H9 (cell line): ENCODE data around the gene WDR6. TPM values are rescaled to one million over a fixed set of nuclear protein-coding genes. Genes with fewer than 3 reads are reported as not detected.

ENCODE experiments used
- DNase-seq: peaks from one replicate; pipeline ENCODE4 v3.0.0-alpha.2; 2017
- H2AFZ ChIP-seq: one replicate; pipeline ENCODE4 v1.6.1; 2013; ENCODE audit warnings: mild to moderate bottlenecking, low read length, control low read depth, moderate library complexity
- H2AK5ac ChIP-seq: 2 replicates; pipeline ENCODE4 v1.6.1; 2013; ENCODE audit warnings: low read length, control low read depth, mixed read lengths; ENCODE audit not compliant: insufficient read length
- H2BK120ac ChIP-seq: one replicate; pipeline ENCODE4 v1.6.1; 2013; ENCODE audit warnings: low read depth, mild to moderate bottlenecking, low read length, control low read depth, inconsistent platforms; ENCODE audit not compliant: poor library complexity, severe bottlenecking
- H2BK12ac ChIP-seq: 2 replicates; pipeline ENCODE4 v1.6.1; 2013; ENCODE audit warnings: low read length, control low read depth, mixed read lengths, low read depth; ENCODE audit not compliant: insufficient read length
- H2BK15ac ChIP-seq: 2 replicates; pipeline ENCODE4 v1.6.1; 2013; ENCODE audit warnings: low read depth, low read length, control low read depth
- H2BK20ac ChIP-seq: one replicate; pipeline ENCODE4 v1.6.1; 2013; ENCODE audit warnings: low read depth, mild to moderate bottlenecking, low read length, control low read depth, inconsistent platforms; ENCODE audit not compliant: poor library complexity, severe bottlenecking
- H2BK5ac ChIP-seq: 2 replicates; pipeline ENCODE4 v1.6.1; 2013; ENCODE audit warnings: low read length, control low read depth, mixed read lengths; ENCODE audit not compliant: insufficient read length
- H3K14ac ChIP-seq: 2 replicates; pipeline ENCODE4 v1.6.1; 2013; ENCODE audit warnings: low read length, control low read depth; ENCODE audit not compliant: insufficient read depth
- H3K18ac ChIP-seq: 2 replicates; pipeline ENCODE4 v1.6.1; 2013; ENCODE audit warnings: low read depth, mild to moderate bottlenecking, mixed read lengths, low read length, control low read depth; ENCODE audit not compliant: insufficient read length
- H3K23ac ChIP-seq: 2 replicates; pipeline ENCODE4 v1.6.1; 2013; ENCODE audit warnings: low read length, control low read depth, mixed read lengths, low read depth; ENCODE audit not compliant: insufficient read length
- H3K23me2 ChIP-seq: 2 replicates; pipeline ENCODE4 v1.6.1; 2013; ENCODE audit warnings: low read depth, mild to moderate bottlenecking, mixed read lengths, low read length, control low read depth; ENCODE audit not compliant: insufficient read length, poor library complexity, severe bottlenecking
- H3K27ac ChIP-seq: 2 replicates; pipeline ENCODE4 v1.5.1; 2013; ENCODE audit warnings: low read length, control low read depth, mixed read lengths, low read depth; ENCODE audit not compliant: insufficient read length
- H3K27me3 ChIP-seq: 2 replicates; pipeline ENCODE4 v1.6.1; 2013; ENCODE audit warnings: low read length, control low read depth, inconsistent platforms; ENCODE audit not compliant: insufficient read depth
- H3K4ac ChIP-seq: 2 replicates; pipeline ENCODE4 v1.6.1; 2013; ENCODE audit warnings: low read depth, mild to moderate bottlenecking, control low read depth, inconsistent platforms, low read length, moderate library complexity
- H3K4me1 ChIP-seq: 2 replicates; pipeline ENCODE4 v1.6.1; 2013; ENCODE audit warnings: low read length, control low read depth, inconsistent platforms; ENCODE audit not compliant: insufficient read depth
- H3K4me2 ChIP-seq: 2 replicates; pipeline ENCODE4 v1.6.1; 2013; ENCODE audit warnings: low read length, control low read depth, mixed read lengths; ENCODE audit not compliant: insufficient read length, insufficient read depth
- H3K56ac ChIP-seq: 2 replicates; pipeline ENCODE4 v1.6.1; 2013; ENCODE audit warnings: low read depth, mild to moderate bottlenecking, mixed read lengths, low read length, control low read depth; ENCODE audit not compliant: insufficient read length
- H3K79me1 ChIP-seq: 2 replicates; pipeline ENCODE4 v1.6.1; 2013; ENCODE audit warnings: low read depth, mild to moderate bottlenecking, moderate library complexity, low read length, control low read depth, inconsistent platforms; ENCODE audit not compliant: insufficient read depth, poor library complexity, severe bottlenecking
- H3K79me2 ChIP-seq: 2 replicates; pipeline ENCODE4 v1.6.1; 2013; ENCODE audit warnings: low read length, control low read depth, inconsistent platforms; ENCODE audit not compliant: insufficient read depth
- H3K9ac ChIP-seq: 2 replicates; pipeline ENCODE4 v1.6.1; 2013; ENCODE audit warnings: low read length, control low read depth, mixed read lengths; ENCODE audit not compliant: insufficient read length; ENCODE audit errors: extremely low read depth
- H3K9me3 ChIP-seq: one replicate; pipeline ENCODE4 v1.6.1; 2013; ENCODE audit warnings: low read depth, low read length, inconsistent platforms; ENCODE audit not compliant: control insufficient read depth
- H3T11ph ChIP-seq: one replicate; pipeline ENCODE4 v1.6.1; 2013; ENCODE audit warnings: mild to moderate bottlenecking, low read length, control low read depth, inconsistent platforms
- H4K20me1 ChIP-seq: one replicate; pipeline ENCODE4 v1.6.1; 2013; ENCODE audit not compliant: control insufficient read depth, insufficient read length, insufficient read depth
- H4K5ac ChIP-seq: 2 replicates; pipeline ENCODE4 v1.6.1; 2013; ENCODE audit warnings: low read depth, mild to moderate bottlenecking, mixed read lengths, low read length, control low read depth; ENCODE audit not compliant: insufficient read length
- H4K8ac ChIP-seq: replicated peaks from 2 replicates; pipeline ENCODE4 v1.6.1; 2013; ENCODE audit warnings: low read length, control low read depth, mixed read lengths, low read depth; ENCODE audit not compliant: insufficient read length
- H4K91ac ChIP-seq: 2 replicates; pipeline ENCODE4 v1.6.1; 2013; ENCODE audit warnings: low read depth, mild to moderate bottlenecking, moderate library complexity, mixed read lengths, low read length, control low read depth; ENCODE audit not compliant: insufficient read length
- H3K27ac Mint-ChIP-seq, 3 experiments: 2 replicates in 2 of 3; 3 replicates in 1 of 3; pipeline ENCODE4 v1.8.0; 2020 to 2021; ENCODE audit warnings: mixed read lengths in 3 of 3, mild to moderate bottlenecking in 1 of 3, moderate library complexity in 1 of 3
- H3K27me3 Mint-ChIP-seq: 2 replicates; pipeline ENCODE4 v1.8.0; 2021; ENCODE audit warnings: low read depth, mild to moderate bottlenecking, moderate library complexity, mixed read lengths
- H3K36me3 Mint-ChIP-seq, 3 experiments: 2 replicates in 2 of 3; 3 replicates in 1 of 3; pipeline ENCODE4 v1.8.0; 2020 to 2021; ENCODE audit warnings: low read depth in 3 of 3, mixed read lengths in 3 of 3; ENCODE audit not compliant: insufficient read depth in 1 of 3
- H3K4me1 Mint-ChIP-seq, 2 experiments: 2 replicates each; pipeline ENCODE4 v1.8.0; 2020; ENCODE audit warnings: mixed read lengths in 2 of 2
- H3K4me3 Mint-ChIP-seq, 2 experiments: 2 replicates in 1 of 2; 3 replicates in 1 of 2; pipeline ENCODE4 v1.8.0; 2020 to 2021; ENCODE audit warnings: mild to moderate bottlenecking in 2 of 2, mixed read lengths in 2 of 2, moderate library complexity in 1 of 2
- H3K9me3 Mint-ChIP-seq, 2 experiments: 2 replicates in 1 of 2; 3 replicates in 1 of 2; pipeline ENCODE4 v1.8.0; 2020; ENCODE audit warnings: mild to moderate bottlenecking in 2 of 2, mixed read lengths in 2 of 2, moderate library complexity in 1 of 2
- CTCF ChIP-seq: fragments of 200-600 bp; sonication (generic); conservative IDR thresholded peaks from 3 replicates; pipeline ENCODE4 v1.8.0; 2021; ENCODE audit warnings: antibody characterized with exemption, mild to moderate bottlenecking
- WGBS: extraction: QIAGEN DNeasy Blood & Tissue Kit; methylation state at CpG from one replicate; pipeline ENCODE4 v1.1.7; 2013; ENCODE audit warnings: missing lambda C conversion rate, low lambda C conversion rate, mixed read lengths; ENCODE audit not compliant: insufficient read length; ENCODE audit errors: extremely low coverage; 5-methylcytosine and 5-hydroxymethylcytosine counted together
- total RNA-seq: library from RNA; stranded (reverse); gene quantifications from 2 replicates; pipeline ENCODE4 v1.2.1, GENCODE V29; 2021

Gene WDR6
- total RNA-seq, 1 experiment from 2014 or later, result 298 TPM

- Histone ChIP-seq H3K56ac (no peak overlapping the region), H2AFZ (no peak overlapping the region), H3K14ac (no peak overlapping the region), H3K4ac (no peak overlapping the region), H2BK12ac (no peak overlapping the region), H4K91ac (no peak overlapping the region), H2BK15ac (no peak overlapping the region), H3K18ac (no peak overlapping the region), H4K5ac (no peak overlapping the region), H3K27ac (no peak overlapping the region), H3K79me2 (no peaks in the 10 kb centered on the region), H3K9ac (no peak overlapping the region), H2BK5ac (no peak overlapping the region), H2BK20ac (no peak overlapping the region), H3T11ph (no peak overlapping the region), H3K4me1 (no peaks in the 10 kb centered on the region; the same call in 1 of the 2 replicates), H2BK120ac (no peak overlapping the region), H4K20me1 (peaks cover 7% of the 10 kb centered on the region), H2AK5ac (no peak overlapping the region), H3K79me1 (no peaks in the 10 kb centered on the region), H3K23ac (no peak overlapping the region), H3K4me2 (no peak overlapping the region), H3K27me3 (no peaks in the 10 kb centered on the region), H3K23me2 (peaks cover 3% of the 10 kb centered on the region), H4K8ac (no peak overlapping the region), H3K9me3 (no peaks in the 10 kb centered on the region)
- Mint-ChIP-seq H3K27ac (peak overlapping the region in 1 of 3 experiments; percentile 48; a peak in 1 of 7 replicates), H3K4me1 (peaks cover 13 to 20% of the 10 kb centered on the region in 2 experiments), H3K27me3 (no peaks in the 10 kb centered on the region; the same call in none of the 2 replicates), H3K4me3 (peak overlapping the region in 1 of 2 experiments; percentile 61; a peak in 1 of 5 replicates), H3K9me3 (no peaks in the 10 kb centered on the region), H3K36me3 (peaks cover 56 to 91% (median 75%) of the 10 kb centered on the region in 3 experiments)
- WGBS, result no CpG with 5 or more reads among the region's 6 CpGs
- no peak for DNase-seq
- no peak for TF ChIP-seq CTCF
These were observed 23.1 kb downstream of the WDR6 start for GRCh38 chr3:49030321-49030720.
